Lung (tissue), 12 donors: ENCODE measurements around the gene GPAM. TPM values are rescaled to one million over a fixed set of nuclear protein-coding genes. Genes with fewer than 3 reads are reported as not detected.

Source experiments
- ATAC-seq: fragments of 200-7000 bp; cut with Tn5 transposase; one replicate; pipeline ENCODE4 v1.9.1; 2020; ENCODE audit warnings: moderate number of reproducible peaks; ENCODE audit not compliant: insufficient read depth, low FRiP score
- DNase-seq, 3 donors: peaks; one replicate each; pipeline ENCODE4 v3.0.0-alpha.2; 2013 to 2017
- H3K27ac ChIP-seq, 2 donors: one replicate each; pipeline ENCODE4 v1.5.1; 2013; ENCODE audit warnings: mild to moderate bottlenecking in 2 of 2, moderate library complexity in 2 of 2, control low read depth in 1 of 2, inconsistent platforms in 1 of 2, low read depth in 1 of 2, low read length in 1 of 2
- H3K27me3 ChIP-seq, 3 donors: one replicate each; pipeline ENCODE4 v1.5.1; 2013; ENCODE audit warnings: low read length in 2 of 3; ENCODE audit not compliant: control insufficient read depth in 3 of 3, insufficient read depth in 3 of 3
- H3K36me3 ChIP-seq, 4 donors: one replicate each; pipeline ENCODE4 v1.5.1; 2013; ENCODE audit warnings: low read length in 4 of 4, mild to moderate bottlenecking in 1 of 4, moderate library complexity in 1 of 4; ENCODE audit not compliant: control insufficient read depth in 4 of 4, insufficient read depth in 4 of 4
- H3K4me1 ChIP-seq, 5 donors: one replicate each; pipeline ENCODE4 v1.5.1; 2013; ENCODE audit warnings: low read length in 5 of 5, mild to moderate bottlenecking in 2 of 5, moderate library complexity in 1 of 5; ENCODE audit not compliant: control insufficient read depth in 5 of 5, insufficient read depth in 5 of 5
- H3K4me3 ChIP-seq: one replicate; pipeline ENCODE4 v1.5.1; 2013; ENCODE audit warnings: mild to moderate bottlenecking, control low read depth, moderate library complexity
- H3K9ac ChIP-seq, 2 donors: one replicate each; pipeline ENCODE4 v1.5.1; 2013; ENCODE audit warnings: low read length in 2 of 2, control low read depth in 1 of 2; ENCODE audit not compliant: insufficient read depth in 1 of 2
- H3K9me3 ChIP-seq, 4 donors: one replicate each; pipeline ENCODE4 v1.5.1; 2013; ENCODE audit warnings: low read length in 3 of 4, mild to moderate bottlenecking in 1 of 4, moderate library complexity in 1 of 4; ENCODE audit not compliant: control insufficient read depth in 4 of 4, insufficient read depth in 3 of 4
- WGBS, 2 donors: extraction: QIAGEN DNeasy Blood & Tissue Kit; methylation state at CpG; one replicate each; pipeline ENCODE4 v1.1.7; 2013; 5-methylcytosine and 5-hydroxymethylcytosine counted together
- polyA plus RNA-seq, 2 donors: library from polyadenylated mRNA; stranded (reverse); fragments of 200-250 nt; gene quantifications; one replicate each; pipeline ENCODE4 v1.2.1, GENCODE V29; 2013
- total RNA-seq, 2 donors: library from RNA; depleted of rRNA in 1 of 2; stranded (reverse); fragments of >200 nt in 1 of 2; gene quantifications; one replicate each; pipeline ENCODE4 v1.2.1, GENCODE V29; 2014 to 2021
- TF ChIP-seq, protein P1 (sequence below): IDR thresholded peaks from 2 replicates; pipeline ENCODE4 v1.5.1; 2012; ENCODE audit warnings: mild to moderate bottlenecking; ENCODE audit errors: control extremely low read depth, extremely low read depth
- donor health status: control.
- donor health status: control.
- donor health status: Bipolar disorder and iron deficiency.
- donor health status: healthy.
- donor health status: DM: yes; HTN: yes; CAD: no.

GPAM gene
- total and polyA plus RNA-seq, 4 donors = 2.7 to 21.8 (median 8.9) TPM

DNA sequence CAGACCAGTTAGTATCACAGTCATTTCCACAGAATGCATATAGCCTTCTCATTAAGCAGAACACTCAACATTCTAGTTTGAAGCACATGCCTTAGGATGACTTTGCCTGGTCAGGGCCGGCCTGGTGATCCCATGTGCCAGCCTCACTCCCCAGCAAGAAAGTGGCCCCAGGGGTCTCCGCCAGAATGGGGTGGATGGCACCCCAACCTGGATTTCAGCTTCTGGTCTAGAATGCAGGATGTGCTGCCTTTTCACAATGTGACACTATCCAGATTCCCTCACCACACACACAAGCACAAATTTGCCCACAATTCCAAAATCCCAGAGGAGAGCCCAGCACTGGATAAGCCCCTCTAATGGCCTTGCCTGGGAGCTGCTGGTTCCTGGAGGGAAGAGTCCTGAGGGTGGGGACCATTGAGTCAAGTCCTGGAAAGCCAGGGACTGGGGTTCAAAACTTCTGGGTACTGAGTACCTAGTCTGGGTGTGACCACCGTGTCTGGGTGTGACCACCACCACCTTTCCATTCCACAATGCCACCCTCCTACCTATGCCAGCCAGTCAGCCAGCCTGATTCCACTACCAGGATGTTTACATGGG is 41.5 kb upstream of the GPAM start:
- 93 to 94% methylated on average over 3 of the region's 3 CpGs for WGBS, 2 donors
- Histone ChIP-seq H3K4me1 (no peaks in the 10 kb centered on the region), H3K4me3 (no peak overlapping the region), H3K9ac (no peak overlapping the region), H3K9me3 (peaks cover 0 to 6% (median 1%) of the 10 kb centered on the region in 4 donors), H3K27me3 (no peaks in the 10 kb centered on the region), H3K27ac (no peak overlapping the region), H3K36me3 (no peaks in the 10 kb centered on the region)
- TF ChIP-seq, protein P1, sequence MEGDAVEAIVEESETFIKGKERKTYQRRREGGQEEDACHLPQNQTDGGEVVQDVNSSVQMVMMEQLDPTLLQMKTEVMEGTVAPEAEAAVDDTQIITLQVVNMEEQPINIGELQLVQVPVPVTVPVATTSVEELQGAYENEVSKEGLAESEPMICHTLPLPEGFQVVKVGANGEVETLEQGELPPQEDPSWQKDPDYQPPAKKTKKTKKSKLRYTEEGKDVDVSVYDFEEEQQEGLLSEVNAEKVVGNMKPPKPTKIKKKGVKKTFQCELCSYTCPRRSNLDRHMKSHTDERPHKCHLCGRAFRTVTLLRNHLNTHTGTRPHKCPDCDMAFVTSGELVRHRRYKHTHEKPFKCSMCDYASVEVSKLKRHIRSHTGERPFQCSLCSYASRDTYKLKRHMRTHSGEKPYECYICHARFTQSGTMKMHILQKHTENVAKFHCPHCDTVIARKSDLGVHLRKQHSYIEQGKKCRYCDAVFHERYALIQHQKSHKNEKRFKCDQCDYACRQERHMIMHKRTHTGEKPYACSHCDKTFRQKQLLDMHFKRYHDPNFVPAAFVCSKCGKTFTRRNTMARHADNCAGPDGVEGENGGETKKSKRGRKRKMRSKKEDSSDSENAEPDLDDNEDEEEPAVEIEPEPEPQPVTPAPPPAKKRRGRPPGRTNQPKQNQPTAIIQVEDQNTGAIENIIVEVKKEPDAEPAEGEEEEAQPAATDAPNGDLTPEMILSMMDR = no peak
- DNase-seq (no peak), ATAC-seq (no peak)

DNA sequence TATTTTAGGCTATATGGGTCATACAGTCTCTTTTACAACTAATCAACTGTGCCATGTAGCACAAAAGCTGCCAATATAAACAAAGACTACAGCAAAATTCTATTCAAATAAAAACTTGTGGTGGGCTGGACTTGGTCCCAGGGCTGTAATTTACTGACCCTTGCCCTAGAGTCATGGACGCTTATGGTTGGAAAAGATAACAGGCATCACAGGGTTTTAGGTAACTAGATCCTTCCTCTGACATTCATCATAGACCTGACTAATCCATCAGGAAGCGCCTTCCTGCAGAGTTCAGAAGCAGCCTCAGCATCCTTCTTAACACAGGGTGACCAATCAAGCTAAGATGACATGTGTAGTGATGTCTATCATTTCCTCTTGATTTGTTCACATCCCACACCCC is 40.2 kb upstream of the GPAM start:
- Histone ChIP-seq H3K27me3 (no peaks in the 10 kb centered on the region), H3K4me3 (no peak overlapping the region), H3K9ac (no peak overlapping the region), H3K4me1 (no peaks in the 10 kb centered on the region), H3K9me3 (peaks cover 0 to 10% (median 2%) of the 10 kb centered on the region in 4 donors), H3K27ac (no peak overlapping the region), H3K36me3 (no peaks in the 10 kb centered on the region)
- ATAC-seq (no peak), DNase-seq (no peak)
- TF ChIP-seq, protein P1 = no peak
- 29 to 68% methylated on average over 2 of the region's 2 CpGs for WGBS, 2 donors

DNA sequence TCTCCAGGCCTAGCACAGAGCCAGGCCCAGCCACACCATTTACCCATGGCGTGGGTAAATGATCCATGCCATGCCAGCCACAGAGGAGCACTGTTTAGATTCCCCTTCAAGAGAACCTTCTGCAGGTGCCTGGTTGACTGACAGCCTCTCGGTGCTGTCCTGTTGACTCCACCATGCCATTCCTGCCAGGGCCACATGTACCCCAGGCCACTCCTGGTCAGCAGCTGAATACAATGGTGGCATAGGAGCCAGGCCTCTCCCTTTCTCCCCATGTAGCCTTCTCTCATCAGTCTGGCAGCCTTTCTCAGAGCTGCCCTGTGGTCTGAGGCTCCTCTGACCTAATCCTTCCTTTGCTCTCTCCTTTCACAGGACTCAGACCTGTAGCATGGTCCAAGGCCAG is 39.2 kb upstream of the GPAM start:
- H3K9me3 ChIP-seq = peaks cover 0 to 10% (median 2%) of the 10 kb centered on the region in 4 donors
- H3K4me3 ChIP-seq = no peak overlapping the region
- no peaks in the 10 kb centered on the region for H3K27me3 ChIP-seq
- H3K4me1 ChIP-seq = peaks cover 0 to 4% (median 0%) of the 10 kb centered on the region in 5 donors
- no peak overlapping the region for H3K27ac ChIP-seq
- ATAC-seq (no peak), DNase-seq (no peak)
- TF ChIP-seq, protein P1 = no peak
- no peaks in the 10 kb centered on the region for H3K36me3 ChIP-seq
- WGBS, 2 donors = 88 to 94% methylated on average over 2 of the region's 2 CpGs
- no peak overlapping the region for H3K9ac ChIP-seq

DNA sequence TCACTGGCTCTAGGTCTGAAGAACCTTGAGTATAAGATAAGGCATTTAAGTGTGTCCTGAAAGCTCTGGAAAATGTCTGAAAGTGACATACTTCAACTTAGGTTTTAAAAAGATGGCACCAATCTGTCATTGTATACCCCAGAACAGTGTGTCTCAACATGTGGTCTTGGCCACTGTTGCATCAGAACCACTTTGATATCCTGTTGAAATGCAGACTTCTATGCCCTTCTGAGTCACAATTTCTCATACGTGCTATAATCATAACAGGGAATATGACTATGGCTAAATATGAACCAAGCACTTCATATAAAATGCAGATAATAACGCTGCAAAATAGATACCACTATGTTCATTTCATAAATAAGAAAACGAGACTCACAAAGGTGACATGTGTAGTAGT is 38.0 kb upstream of the GPAM start:
- 70 to 82% methylated on average over 3 of the region's 3 CpGs for WGBS, 2 donors
- no peaks in the 10 kb centered on the region for H3K36me3 ChIP-seq

More for the DNA sequence above, 38.0 kb upstream of the GPAM start:
- H3K4me3 ChIP-seq = no peak overlapping the region
- TF ChIP-seq, protein P1 = no peak
- DNase-seq (no peak), ATAC-seq (no peak)
- no peaks in the 10 kb centered on the region for H3K27me3 ChIP-seq
- H3K27ac ChIP-seq = no peak overlapping the region
- no peak overlapping the region for H3K9ac ChIP-seq
- H3K9me3 ChIP-seq = peaks cover 0 to 9% (median 2%) of the 10 kb centered on the region in 4 donors
- peaks cover 0 to 14% (median 0%) of the 10 kb centered on the region in 5 donors for H3K4me1 ChIP-seq
